CD4-positive, alpha-beta T cell treated with Interleukin-2 at 100 ng/mL for 4 hours (primary cell): ENCODE data around the gene NISCH.

ENCODE experiments used
- DNase-seq: peaks from one replicate; pipeline ENCODE4 v3.0.0-alpha.2; 2020; ENCODE audit warnings: low spot score

Gene NISCH

DNA sequence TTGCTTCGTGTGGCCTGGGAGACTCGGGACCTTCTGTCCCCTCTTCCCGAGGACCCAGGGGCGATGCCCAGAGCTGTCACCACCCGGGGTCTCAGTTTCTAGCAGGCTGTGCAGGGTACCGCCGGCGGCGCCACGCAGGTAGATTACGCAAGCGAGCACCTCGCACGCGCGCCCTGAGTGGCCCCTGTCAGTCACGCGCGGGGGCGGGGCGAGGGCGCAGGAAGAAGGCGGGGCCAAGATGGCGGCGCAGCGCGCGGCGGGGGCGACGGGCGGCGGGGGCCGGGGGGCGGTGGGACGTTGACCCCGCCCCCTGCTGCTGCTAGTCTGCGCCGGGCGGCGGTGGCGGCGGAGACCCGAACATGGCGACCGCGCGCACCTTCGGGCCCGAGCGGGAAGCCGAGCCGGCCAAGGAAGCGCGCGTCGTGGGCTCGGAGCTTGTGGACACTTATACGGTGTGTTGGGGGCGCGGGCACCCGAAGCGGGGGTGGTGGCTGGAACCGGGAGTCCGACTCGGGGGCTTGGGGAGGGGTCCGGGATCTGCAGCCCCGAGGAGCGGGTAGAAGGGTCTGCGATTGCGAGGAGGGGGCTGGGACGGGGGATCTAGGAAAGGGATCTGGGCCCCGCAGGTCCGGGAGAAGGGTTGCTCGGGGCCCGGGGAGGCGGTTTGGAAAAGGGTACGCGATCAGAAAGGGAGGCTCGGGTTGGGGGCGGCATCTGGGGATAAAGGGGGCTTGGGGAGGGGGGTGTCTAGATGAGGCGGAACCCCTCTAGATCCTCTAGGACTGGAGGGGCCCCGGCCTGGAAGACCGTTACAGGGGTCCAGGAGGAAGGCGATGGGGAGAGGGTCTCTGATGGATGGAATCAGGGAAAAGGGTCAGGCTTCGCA, at the start of gene NISCH:
Gene NISCH, plus strand, starts transcription at position 322 of the 886 bp plus-strand sequence. Its CDS starts 38 bp downstream, at position 360.
- peak; percentile 96 for DNase-seq

DNA sequence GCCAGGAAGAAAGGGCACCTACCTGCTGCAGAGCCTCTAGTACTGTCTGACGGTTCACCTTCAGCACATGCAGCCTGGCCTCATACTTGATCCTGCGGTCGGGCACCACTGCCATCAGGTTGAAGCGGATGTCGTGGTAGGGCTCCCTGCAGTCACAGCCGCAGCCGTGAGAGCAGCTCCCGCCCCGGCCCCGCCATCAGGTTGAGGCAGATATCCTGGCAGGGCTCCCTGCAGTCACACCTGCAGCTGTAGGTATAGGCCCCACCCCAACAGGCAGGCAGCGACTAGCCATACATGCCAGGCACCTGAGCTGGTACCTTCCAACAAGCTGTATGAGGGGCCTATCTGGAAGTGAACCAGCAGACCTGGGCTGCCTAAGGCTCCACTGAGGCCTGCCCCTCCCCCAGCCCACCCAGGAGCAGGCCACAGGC, 49.2 kb upstream of the NISCH start:
- DNase-seq: no peak

DNA sequence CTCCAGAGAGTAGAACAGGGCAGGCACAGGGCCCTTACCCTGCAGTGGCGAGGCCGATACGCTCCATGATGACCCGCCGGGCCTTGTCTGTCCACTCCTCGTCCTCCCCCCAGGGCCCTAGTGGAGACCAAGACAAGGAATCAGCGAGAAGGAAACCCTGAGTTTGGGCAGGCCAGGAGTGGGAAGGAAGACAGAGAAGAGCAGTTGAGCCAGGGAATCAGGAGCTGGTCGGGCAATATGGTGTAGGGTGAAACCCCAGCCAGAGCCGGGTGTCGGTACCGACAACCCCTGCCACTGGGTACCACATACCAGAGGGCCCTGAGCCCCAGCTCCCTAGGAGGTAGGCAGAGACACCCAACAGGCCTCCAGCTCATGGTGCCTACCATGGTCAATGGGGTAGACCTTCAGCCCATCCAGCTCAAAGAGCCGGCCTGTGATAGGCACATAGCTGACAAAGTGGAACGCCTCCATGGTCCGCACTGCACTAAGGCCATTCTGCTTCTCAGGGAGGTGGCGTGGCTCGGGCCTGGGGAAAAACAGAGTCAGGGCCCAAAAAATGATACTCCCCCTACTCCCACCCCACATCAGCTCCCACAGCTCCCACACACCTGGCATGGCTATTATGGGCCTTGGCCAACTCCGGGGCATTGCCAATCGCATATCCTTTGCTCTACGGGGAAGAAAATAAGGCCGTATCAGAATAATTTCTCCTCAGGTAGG, 48.5 kb upstream of the NISCH start:
- DNase-seq: no peak

DNA sequence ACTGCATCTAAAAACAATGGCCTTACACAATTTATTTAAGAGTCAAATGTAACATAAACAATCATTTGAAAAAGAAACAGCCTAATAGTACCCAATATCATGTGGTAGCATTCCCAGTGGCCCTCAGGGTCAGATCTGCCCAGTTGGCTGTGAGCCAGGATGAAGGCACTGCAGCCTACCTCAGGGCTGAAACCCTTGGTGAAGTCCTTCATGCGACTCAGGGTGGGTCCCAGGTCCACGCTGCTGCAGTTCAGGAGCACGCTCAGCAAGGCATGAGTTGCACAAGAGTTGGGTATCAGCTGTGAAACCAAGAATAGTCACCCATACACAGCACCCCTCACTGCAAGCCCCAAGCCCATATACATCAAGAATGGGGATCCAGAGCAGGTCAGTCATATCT, 47.6 kb upstream of the NISCH start:
- DNase-seq: no peak

DNA sequence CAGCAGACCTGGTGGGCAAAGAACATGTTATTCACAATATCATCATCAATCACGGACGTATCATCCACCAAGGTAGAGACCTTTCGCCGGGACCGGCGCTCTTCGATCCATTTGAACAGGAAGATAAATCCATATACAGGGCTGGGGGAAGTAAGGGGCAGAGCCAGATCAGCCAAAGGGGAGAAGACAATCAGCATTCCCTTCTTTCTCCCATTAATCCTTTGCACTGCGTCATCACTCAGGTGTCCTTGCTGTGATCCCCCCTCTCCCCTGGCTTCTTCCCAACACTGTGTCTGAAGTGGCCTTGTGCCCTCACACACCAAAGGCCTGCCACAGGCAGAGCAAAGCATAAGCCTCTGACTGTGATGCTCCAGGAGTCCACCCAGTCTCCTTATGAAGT, 46.9 kb upstream of the NISCH start:
- DNase-seq: no peak

DNA sequence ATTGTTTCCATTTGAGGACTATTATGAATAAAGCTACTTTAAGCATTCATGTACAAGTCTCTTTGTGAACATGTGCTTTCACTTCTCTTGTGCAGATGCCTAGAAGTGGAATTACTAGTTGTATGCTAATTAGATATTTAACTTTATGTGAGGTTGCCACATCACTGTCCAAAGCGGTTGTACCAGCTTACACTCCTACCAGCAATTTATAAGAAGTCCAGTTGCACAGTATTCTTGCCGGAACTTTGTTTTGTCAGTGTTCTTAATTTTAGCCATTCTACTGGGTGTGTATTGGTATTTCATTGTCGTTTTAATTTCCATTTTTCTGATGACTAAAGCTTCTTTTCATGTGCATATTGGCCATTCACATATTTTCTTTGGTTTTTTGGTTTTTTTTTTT, 39.6 kb upstream of the NISCH start:
- DNase-seq: no peak

DNA sequence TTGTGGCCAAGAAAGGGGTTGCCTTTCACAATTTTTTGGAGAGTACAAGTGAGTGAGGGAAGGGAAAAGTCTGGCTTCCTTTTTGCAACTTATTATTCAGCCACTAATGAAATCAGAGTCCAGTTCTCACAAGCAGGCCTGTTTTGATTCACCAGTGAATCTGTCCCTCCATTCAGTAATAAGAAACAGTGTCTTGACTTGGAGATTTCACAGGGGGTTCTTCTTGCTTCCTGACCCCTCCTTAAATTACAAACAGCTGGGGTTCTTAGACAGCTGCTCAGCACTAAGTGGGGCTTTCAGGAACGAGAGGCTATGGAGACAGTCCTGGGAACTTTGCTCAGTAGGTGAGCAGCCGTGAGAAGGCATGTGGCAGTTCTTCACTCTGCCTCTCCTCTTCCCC, 35.0 kb upstream of the NISCH start:
- no peak for DNase-seq

DNA sequence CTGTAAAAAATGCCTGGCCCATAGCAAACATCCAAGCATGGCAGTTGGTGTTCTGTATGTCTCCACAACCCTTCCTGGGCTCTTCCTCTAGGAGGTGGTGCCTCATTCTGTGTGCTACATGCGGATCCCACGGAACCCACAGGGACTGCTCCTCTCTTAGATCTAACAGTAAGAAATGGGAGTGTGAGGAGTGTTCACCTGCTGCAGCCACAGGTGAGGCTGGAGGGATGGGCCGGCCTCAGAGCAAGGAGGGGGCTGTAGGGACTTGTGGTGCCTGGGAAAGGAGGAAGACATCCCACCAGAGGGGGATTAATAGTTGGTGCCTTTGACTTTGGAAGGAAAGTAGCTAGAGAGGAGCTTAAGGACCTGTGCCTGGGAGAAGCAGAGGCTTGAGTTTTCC, 32.7 kb upstream of the NISCH start:
- no peak for DNase-seq

DNA sequence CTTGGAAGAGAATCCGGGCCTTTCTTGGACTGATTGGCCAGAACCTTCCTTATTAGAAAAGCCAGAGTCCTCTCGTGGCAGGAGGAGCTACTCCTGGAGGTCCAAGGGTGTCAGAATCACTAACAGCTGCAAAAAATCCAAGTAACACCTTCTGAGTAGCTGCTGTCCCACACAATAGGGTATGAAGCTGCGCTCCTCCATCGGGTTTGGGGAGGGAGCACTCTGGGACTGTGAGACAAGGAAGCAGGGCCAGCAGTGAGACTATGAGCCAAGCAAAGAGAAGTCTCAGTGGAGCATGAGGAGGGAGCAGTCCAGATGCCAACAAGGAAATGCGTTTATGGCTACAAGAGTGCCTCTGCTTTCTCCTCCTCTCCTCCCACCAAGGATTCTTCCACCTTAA, 32.2 kb upstream of the NISCH start:
- no peak for DNase-seq

DNA sequence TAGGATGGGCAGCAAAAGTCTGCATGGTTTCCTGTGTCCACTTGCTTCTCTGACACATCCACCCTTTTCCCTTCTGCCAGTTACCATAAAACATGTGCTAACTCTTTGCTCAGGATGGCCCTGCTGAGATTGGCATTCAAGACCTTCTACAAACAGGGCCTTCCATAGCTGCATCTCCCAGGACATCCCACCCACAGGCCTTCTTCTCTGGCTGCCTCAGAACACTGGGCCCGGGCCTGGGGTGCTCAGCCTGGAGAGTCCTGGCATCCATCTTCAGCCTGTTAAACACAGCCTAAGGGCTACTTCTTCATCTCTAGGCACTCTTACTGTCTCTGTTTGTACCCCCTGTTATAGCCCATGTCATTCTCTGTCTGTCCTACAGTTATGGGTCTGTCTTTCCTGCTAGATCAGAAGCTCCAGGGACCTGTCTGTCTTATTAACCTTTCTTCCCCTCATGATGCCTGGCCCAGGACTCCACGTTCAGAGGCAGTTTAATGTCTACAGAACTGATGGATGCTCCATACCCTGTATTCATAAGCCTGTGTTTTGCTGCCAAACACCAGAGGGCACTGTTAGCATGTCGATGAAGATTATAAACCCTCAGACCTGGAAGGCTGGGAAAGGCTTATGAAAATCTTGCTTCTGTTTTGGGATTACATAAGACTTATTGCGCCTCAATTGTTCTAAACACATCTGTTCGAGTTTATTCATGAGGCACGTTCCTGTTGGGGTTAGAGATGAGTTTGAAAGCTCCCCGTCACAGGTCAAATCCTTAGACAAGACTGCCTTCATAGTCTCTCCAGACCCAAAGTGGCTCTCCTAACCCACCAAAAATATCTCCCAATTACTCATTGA, 27.0 kb upstream of the NISCH start:
- peak; percentile 53 for DNase-seq

DNA sequence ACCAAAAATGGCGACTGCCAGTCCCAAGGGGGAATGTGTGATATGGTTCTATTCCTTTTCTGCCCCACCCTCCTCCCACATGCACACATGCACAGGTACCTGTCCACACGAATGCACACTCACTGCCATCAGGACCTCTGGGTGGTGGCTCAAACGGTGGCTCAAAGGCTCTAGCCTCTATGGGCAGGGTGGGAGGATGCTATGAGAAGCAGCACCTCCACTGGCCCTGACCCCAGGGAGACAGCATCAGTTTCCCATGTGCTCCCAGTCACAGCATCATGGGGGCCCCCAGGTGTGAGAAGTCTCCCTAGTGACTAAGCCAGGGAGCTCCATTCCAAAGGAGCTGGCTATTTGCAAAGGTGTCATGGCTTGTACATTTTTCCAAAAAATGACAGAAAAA, 26.4 kb upstream of the NISCH start:
- no peak for DNase-seq

DNA sequence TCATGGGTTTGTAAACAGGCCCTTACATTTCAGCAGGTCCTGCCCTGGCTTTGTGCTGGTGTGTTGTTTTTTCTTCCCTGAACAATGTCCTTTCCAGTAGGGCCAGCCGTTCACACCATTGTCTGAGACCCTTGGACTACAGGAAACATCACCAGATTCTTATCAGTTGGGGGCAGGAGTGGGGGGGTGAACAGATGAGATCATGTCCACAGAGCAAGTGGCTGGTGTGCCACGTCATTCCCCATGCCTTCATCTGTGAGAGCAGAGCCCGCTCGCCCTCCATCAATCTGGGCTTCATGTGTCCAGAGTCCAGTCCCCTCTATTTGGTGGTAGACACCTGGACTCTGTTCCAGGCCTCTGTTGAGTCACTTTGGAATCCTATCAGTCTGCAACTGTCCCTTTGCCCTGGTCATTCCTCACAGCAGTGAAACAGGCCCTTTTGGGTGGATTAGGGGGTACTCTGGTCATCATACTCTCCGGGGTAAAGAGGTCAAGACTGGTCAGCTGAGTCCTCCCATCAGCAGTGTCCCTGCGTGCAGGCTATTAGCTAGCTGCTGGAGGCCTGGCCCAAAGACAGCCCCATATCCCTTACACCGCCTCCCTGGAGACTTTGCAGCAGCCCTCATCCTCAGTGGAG, 25.5 kb upstream of the NISCH start:
- no peak for DNase-seq

DNA sequence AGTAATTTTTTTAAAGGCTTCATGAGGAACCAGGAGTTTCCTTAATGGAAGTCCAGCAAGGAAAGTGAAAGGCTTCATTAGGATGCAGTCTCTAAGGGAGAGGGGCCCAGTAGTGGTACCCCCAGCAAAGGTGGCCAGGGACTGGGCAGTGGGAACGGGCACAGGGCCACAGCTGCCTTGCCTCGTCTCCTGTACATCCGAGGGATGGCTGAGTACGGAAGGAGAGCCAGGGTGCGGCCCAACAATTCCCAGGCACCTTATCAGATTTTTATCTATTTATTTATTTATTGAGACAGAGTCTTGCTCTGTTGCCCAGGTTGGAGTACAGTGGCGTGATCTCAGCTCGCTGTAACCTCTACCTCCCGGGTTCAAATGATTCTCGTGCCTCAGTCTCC, 25.0 kb upstream of the NISCH start:
- DNase-seq: no peak

DNA sequence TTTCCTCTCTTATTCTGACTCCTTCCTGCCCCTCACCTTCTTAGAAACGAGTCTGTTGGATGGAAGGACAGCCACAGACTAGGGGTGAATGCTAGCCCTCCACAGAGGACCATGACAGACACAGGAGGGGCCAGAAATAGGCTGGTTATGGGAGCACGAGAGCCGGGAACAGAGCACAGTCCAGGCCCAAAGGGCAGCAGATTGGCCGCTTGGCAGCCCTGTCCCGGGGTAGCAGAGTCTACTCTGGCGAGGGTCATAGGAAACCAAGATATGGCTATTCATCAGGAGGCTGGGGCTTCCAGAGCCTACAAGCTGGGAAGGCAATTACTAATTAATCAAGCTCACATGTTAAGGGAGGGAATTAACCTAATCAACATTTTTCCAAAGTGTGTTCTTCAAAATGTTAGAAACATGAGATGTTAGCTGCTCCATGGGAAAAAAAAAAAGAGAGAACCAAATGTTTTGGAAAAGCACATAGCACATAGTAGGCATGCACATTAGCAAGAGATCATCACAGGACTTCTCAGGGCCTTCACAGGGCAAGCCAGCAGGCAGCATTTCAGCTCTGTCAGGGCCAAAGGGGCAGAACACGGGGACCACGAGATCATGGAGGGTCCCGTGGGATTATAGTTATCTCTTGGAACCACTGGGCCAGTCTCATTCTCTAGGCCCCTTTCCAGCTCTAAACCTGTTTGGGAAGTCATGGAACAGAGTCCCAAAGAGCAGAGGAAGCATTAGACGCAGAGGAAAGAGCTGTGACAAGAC, 23.8 kb upstream of the NISCH start:
- no peak for DNase-seq

DNA sequence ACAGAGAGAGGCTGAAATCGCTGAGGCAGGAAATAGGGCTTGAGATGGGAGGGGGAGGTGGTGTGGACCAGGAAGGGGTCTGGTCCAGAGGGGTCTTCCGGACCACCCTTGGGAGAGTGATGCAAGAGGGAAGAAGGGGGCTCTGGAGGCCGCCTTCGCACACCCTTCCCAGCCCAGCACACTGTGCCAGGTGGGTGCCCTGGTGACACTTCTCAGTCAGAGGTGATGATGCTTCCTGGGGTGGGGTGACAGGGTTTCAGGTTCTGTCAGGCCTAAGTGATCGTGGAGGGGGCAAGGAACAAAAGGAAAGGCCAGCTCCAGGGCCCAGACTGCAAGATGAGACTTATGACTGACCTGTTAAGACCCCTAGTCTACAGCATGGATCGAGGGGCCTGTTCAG, 23.2 kb upstream of the NISCH start:
- DNase-seq: no peak

DNA sequence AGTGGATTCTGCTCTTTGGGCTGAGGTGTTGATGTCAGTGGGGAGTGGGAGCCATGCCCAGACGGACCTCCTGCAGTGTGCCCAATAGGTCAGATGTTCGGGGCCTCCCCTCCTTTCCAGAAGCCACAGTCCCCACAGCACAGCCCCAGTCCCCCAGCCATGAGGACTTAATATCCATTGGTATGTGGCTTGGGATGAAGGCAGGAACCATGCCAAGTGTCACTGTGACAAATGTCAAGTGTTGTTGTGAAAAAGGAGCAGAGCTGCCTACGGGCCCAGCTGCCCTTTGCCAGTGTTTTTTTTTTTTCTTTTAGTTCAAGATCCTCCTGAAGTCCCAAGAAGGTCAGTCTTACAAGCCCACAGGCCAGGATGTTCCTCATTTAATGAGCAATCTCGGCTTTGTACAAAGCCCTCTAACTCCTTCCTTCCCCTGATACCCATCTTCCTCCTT, 22.7 kb upstream of the NISCH start:
- DNase-seq: no peak

DNA sequence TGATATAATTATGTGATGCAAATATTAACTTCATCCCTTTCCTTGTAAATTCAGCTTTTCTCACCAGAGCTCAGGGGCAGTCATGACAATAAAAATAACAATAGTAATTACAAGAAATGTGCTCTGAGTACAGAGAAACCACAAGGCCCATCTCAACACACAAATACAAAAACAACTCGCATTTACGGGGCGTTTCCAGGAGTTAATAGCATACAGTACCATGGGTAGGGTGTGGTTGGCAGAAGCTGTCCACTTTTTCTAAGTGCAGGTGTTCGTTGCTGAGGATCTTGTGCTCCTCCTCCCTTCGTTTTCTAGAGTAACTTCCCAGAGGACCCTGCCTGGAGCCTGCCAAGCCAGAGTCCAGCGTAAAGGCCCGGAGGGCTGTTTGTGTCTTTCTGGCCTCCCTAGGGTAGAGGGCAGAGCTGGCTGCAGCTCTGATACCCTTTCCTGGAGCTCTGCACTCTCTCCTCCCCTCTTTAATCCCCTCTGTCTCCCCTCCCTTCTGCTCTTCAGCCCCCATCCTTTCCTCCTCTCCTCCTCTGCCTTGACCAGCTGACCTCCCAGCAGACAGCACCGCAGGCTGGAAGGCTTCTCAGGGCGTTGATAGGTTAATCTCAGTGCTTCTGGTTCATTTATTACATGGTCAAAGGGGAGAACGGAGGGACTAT, 21.9 kb upstream of the NISCH start:
- DNase-seq: no peak

DNA sequence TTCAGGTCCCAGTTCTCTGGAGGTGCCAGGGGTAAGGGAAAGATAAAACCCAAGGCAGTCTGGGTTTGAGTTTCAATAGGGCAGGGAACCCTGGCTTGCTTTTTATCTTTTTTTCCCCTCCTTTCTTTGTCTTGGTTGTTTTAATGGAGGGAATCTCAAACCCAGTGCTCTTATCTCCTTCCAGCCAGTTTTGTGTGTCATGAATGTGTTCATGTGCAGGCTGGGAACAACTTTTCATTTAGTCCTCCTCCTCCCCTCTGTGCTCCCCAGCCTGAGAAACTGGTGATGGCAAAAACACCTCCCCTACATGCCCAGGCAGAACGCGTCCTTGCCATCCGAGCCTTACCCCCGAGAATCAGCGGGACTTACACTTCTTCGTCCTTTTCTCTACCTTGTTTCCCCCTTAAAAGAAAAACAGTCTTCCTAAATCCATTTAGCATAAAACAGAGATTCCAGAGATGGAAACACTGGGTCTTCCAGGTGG, 21.4 kb upstream of the NISCH start:
- no peak for DNase-seq

DNA sequence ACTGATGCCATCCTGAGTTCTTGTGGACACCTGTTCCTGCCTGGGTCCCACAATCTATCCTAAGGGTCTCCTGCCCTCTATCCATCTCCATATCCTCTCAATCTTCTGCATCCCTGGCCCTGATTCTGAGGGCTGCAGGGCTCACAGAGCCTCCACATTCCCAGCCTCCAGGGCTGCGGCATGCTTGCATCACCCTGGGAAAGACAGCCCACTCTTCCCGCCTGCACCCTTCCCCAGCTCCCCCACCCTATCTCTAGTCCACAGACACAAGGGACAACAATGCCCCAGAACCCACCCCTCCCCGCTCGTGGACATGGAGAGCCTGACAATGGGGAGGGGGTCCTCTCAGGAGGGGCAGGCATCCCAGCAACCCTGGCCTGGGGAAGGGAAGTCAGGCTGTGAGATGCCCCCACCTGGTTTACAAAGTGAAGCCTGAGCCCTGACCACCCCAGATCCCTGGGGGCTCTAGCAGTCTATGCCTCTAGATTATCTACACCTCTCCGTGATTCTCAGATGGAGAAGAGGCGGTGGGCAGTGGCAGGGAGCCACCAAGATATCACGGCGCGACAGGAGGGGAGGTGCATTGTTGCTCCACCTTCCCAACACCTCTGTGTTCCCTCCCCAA, 20.8 kb upstream of the NISCH start:
- no peak for DNase-seq
